K562 (cell line): ENCODE results near the gene KCNN3. TPM values are rescaled to one million over a fixed set of nuclear protein-coding genes. Genes with fewer than 3 reads are reported as not detected.
A peak's percentile ranks its signal among the peaks of the same experiment; 100 is the strongest.

Experiments
- ATAC-seq: fragments of 200-7000 bp; cut with Tn5 transposase; 3 replicates; pipeline ENCODE4 v1.9.1; 2020; ENCODE audit warnings: moderate library complexity
- BruUV-seq: library from RNA; stranded (reverse); fragments of 400-500 nt; replicated peaks from 2 replicates; lab custom pipeline; 2021; lab: Mats Ljungman, UMichigan
- CTCF ChIA-PET: fragments of 300-600 bp; formaldehyde crosslinking; extraction: SDS; loops from one replicate; lab custom pipeline; 2021; ENCODE audit warnings: low intra/inter-chr PET ratio; lab: Yijun Ruan, JAX
- POLR2A ChIA-PET: fragments of 300-600, 350-650 bp; sonication (Branson Sonifier 250); formaldehyde crosslinking; extraction: SDS; loops from one replicate; lab custom pipeline; 2021; ENCODE audit warnings: antibody characterized with exemption, inconsistent platforms; lab: Yijun Ruan, JAX
- DNase-seq, 4 experiments: peaks; one replicate each; pipeline versions ENCODE4 v3.0.0 to v3.0.0-alpha.2; 2011 to 2018; ENCODE audit warnings: low spot score in 3 of 4, mixed read lengths in 3 of 4; ENCODE audit errors: extremely low read depth in 1 of 4
- FAIRE-seq: peaks from 2 replicates; lab custom pipeline; 2011; peaks lifted over from hg19 to GRCh38; lab: Jason Lieb, UNC
- H2AFZ ChIP-seq: 2 replicates; pipeline ENCODE4 v1.6.0; 2011; ENCODE audit warnings: low read depth, low read length, control low read depth, inconsistent platforms
- H3K27ac ChIP-seq: fragments of 200-600 bp; 3 replicates; pipeline ENCODE4 v1.8.0; 2011; ENCODE audit warnings: low read depth, mild to moderate bottlenecking, control low read depth, inconsistent platforms, low read length, moderate library complexity, mixed read lengths; ENCODE audit errors: extremely low read depth
- H3K27me3 ChIP-seq, 2 experiments: fragments of 300-600 bp in 1 of 2; 2 replicates in 1 of 2; 3 replicates in 1 of 2; pipeline versions ENCODE4 v1.6.0 to v1.8.0; 2011; ENCODE audit warnings: inconsistent platforms in 2 of 2, low read length in 2 of 2, mild to moderate bottlenecking in 1 of 2, mixed read lengths in 1 of 2, moderate library complexity in 1 of 2; ENCODE audit not compliant: control insufficient read depth in 2 of 2, insufficient read depth in 2 of 2
- H3K36me3 ChIP-seq: fragments of 300-600 bp; 3 replicates; pipeline ENCODE4 v1.8.0; 2011; ENCODE audit warnings: mild to moderate bottlenecking, low read length, inconsistent platforms; ENCODE audit not compliant: control insufficient read depth, insufficient read depth
- H3K4me1 ChIP-seq, 2 experiments: fragments of 200-600 bp in 1 of 2; replicated peaks in 1 of 2; 2 replicates in 1 of 2; 3 replicates in 1 of 2; pipeline versions ENCODE4 v1.5.1 to v1.8.0; 2011; ENCODE audit warnings: inconsistent platforms in 2 of 2, low read length in 2 of 2, mild to moderate bottlenecking in 1 of 2, mixed read lengths in 1 of 2, moderate library complexity in 1 of 2; ENCODE audit not compliant: control insufficient read depth in 2 of 2, insufficient read depth in 2 of 2
- H3K4me2 ChIP-seq: 2 replicates; pipeline ENCODE4 v1.6.1; 2011; ENCODE audit warnings: low read length, control low read depth, inconsistent platforms, mixed read lengths; ENCODE audit not compliant: insufficient read depth
- H3K4me3 ChIP-seq: fragments of 200-600 bp; sonication (generic), shearing (Covaris generic); 2 replicates; pipeline ENCODE4 v1.5.1; 2016; ENCODE audit warnings: control low read depth, inconsistent platforms
- H3K79me2 ChIP-seq: fragments of 200-600 bp; 3 replicates; pipeline ENCODE4 v1.8.0; 2011; ENCODE audit warnings: low read length, inconsistent platforms; ENCODE audit not compliant: control insufficient read depth, insufficient read depth
- H3K9ac ChIP-seq, 2 experiments: 2 replicates each; pipeline versions ENCODE4 v1.6.0 to v1.6.1; 2011; ENCODE audit warnings: low read depth in 2 of 2, low read length in 2 of 2, control low read depth in 1 of 2, inconsistent platforms in 1 of 2, mild to moderate bottlenecking in 1 of 2, mixed read lengths in 1 of 2; ENCODE audit not compliant: insufficient read depth in 1 of 2
- H3K9me1 ChIP-seq: one replicate; pipeline ENCODE4 v1.6.0; 2011; ENCODE audit warnings: inconsistent platforms, mild to moderate bottlenecking, low read length, moderate library complexity; ENCODE audit not compliant: control insufficient read depth, insufficient read depth
- H3K9me3 ChIP-seq: replicated peaks from 2 replicates; pipeline ENCODE4 v1.5.1; 2011; ENCODE audit warnings: low read depth, low read length, inconsistent platforms; ENCODE audit not compliant: control insufficient read depth, insufficient read depth
- H4K20me1 ChIP-seq: replicated peaks from 2 replicates; pipeline ENCODE4 v1.6.1; 2011; ENCODE audit warnings: low read length, inconsistent platforms, mixed read lengths; ENCODE audit not compliant: control insufficient read depth, insufficient read depth
- ARID1B ChIP-seq: fragments of 450-650 bp; IDR thresholded peaks from 2 replicates; pipeline ENCODE4 v1.6.1; 2016; ENCODE audit warnings: antibody characterized with exemption, mild to moderate bottlenecking, inconsistent platforms
- BMI1 ChIP-seq: fragments of 150-350 bp; IDR thresholded peaks from 2 replicates; pipeline ENCODE4 v1.6.1; 2014; ENCODE audit warnings: low read length
- CXXC5 ChIP-seq: fragments of 250-450 bp; sonication (Bioruptor Pico); IDR thresholded peaks from 2 replicates; pipeline ENCODE4 v1.8.0; 2022; ENCODE audit warnings: inconsistent platforms, mild to moderate bottlenecking, moderate library complexity
- DPF2 ChIP-seq: fragments of 450-650 bp; IDR thresholded peaks from 2 replicates; pipeline ENCODE4 v1.6.1; 2016
- EGR1 ChIP-seq: fragments of 450-650 bp; conservative IDR thresholded peaks from 2 replicates; pipeline ENCODE4 v1.6.1; 2017; ENCODE audit warnings: mild to moderate bottlenecking
- ESRRA ChIP-seq: fragments of 450-650 bp; IDR thresholded peaks from 2 replicates; pipeline ENCODE4 v1.6.1; 2014; ENCODE audit warnings: low read depth, mild to moderate bottlenecking, moderate library complexity, borderline replicate concordance
- EZH2 ChIP-seq: IDR thresholded peaks from 2 replicates; pipeline ENCODE4 v1.6.1; 2012; ENCODE audit warnings: low read depth, mild to moderate bottlenecking, inconsistent platforms, low read length, borderline replicate concordance
- IFI16 ChIP-seq: fragments of 250-450 bp; sonication (Bioruptor Pico); IDR thresholded peaks from 2 replicates; pipeline ENCODE4 v2.1.2; 2022; ENCODE audit warnings: mild to moderate bottlenecking, inconsistent platforms
- KDM2B ChIP-seq: fragments of 250-450 bp; sonication (Bioruptor Pico); IDR thresholded peaks from 2 replicates; pipeline ENCODE4 v1.8.0; 2021; ENCODE audit warnings: mild to moderate bottlenecking, moderate library complexity
- KLF16 ChIP-seq: IDR thresholded peaks from 2 replicates; pipeline ENCODE4 v1.6.1; 2016; ENCODE audit warnings: antibody characterized with exemption
- MAFG ChIP-seq: fragments of 450-650 bp; conservative IDR thresholded peaks from 2 replicates; pipeline ENCODE4 v1.6.1; 2016; ENCODE audit warnings: missing genetic modification characterization, missing compliant biosample characterization
- MBD2 ChIP-seq: sonication (generic); IDR thresholded peaks from 2 replicates; pipeline ENCODE4 v1.6.1; 2016; ENCODE audit warnings: low read depth, borderline replicate concordance
- MCM2 ChIP-seq: fragments of 450-650 bp; IDR thresholded peaks from 2 replicates; pipeline ENCODE4 v1.6.1; 2017; ENCODE audit warnings: low read depth, mild to moderate bottlenecking
- MEIS2 ChIP-seq: fragments of 450-650 bp; IDR thresholded peaks from 2 replicates; pipeline ENCODE4 v1.6.1; 2014; ENCODE audit warnings: mild to moderate bottlenecking; ENCODE audit not compliant: partially characterized antibody
- PML ChIP-seq: IDR thresholded peaks from 2 replicates; pipeline ENCODE4 v1.6.1; 2012; ENCODE audit warnings: low read length, inconsistent platforms
- POLR2AphosphoS5 ChIP-seq: IDR thresholded peaks from 2 replicates; pipeline ENCODE4 v1.6.1; 2011; ENCODE audit warnings: mild to moderate bottlenecking, low read depth, low read length, moderate library complexity; ENCODE audit not compliant: control insufficient read depth, insufficient read depth
- RBBP5 ChIP-seq: fragments of 200-600 bp; sonication (generic); IDR thresholded peaks from 2 replicates; pipeline ENCODE4 v1.6.1; 2012; ENCODE audit warnings: borderline replicate concordance, mild to moderate bottlenecking, low read length, control low read depth, inconsistent platforms; ENCODE audit not compliant: insufficient read depth, poor library complexity, severe bottlenecking
- ZBTB33 ChIP-seq: sonication (generic); formaldehyde crosslinking; IDR thresholded peaks from 2 replicates; pipeline ENCODE4 v1.8.1; 2023; ENCODE audit warnings: mild to moderate bottlenecking, missing genetic modification reagents
- ZKSCAN8 ChIP-seq: fragments of 200-800 bp; sonication (Bioruptor generic); IDR thresholded peaks from 2 replicates; pipeline ENCODE4 v1.6.1; 2016; ENCODE audit warnings: missing genetic modification characterization, missing compliant biosample characterization
- ZNF165 ChIP-seq: fragments of 250-450 bp; sonication (Bioruptor Pico); IDR thresholded peaks from 2 replicates; pipeline ENCODE4 v1.4.0; 2020; ENCODE audit warnings: borderline replicate concordance
- ZNF23 ChIP-seq: fragments of 250-450 bp; sonication (Bioruptor Pico); IDR thresholded peaks from 2 replicates; pipeline ENCODE4 v1.4.0; 2020; ENCODE audit warnings: mild to moderate bottlenecking
- ZZZ3 ChIP-seq: fragments of 450-650 bp; IDR thresholded peaks from 2 replicates; pipeline ENCODE4 v1.6.1; 2016; ENCODE audit warnings: antibody characterized with exemption, mild to moderate bottlenecking, moderate library complexity
- WGBS: fragments of 100-300 bp; shearing (Covaris generic); methylation state at CpG from one replicate; pipeline ENCODE4 v1.1.6; 2016; ENCODE audit warnings: low coverage, mixed read lengths; ENCODE audit not compliant: insufficient coverage; ENCODE audit errors: missing lambda C conversion rate; 5-methylcytosine and 5-hydroxymethylcytosine counted together
- in situ Hi-C: fragments of 300-500 bp; cut with MboI; formaldehyde crosslinking; loops from 4 replicates; pipeline ENCODE4 v1.15.0; 2018; ENCODE audit warnings: inconsistent platforms, mixed read lengths
- intact Hi-C: fragments of 100-400 bp; cut with micrococcal nuclease; formaldehyde crosslinking; loops from 2 replicates; pipeline ENCODE4 v1.14.2; 2022
- polyA plus RNA-seq, 8 experiments: library from polyadenylated mRNA; depleted of rRNA in 4 of 8; stranded (reverse) in 5 of 8; unstranded in 3 of 8; fragments of >200 nt; fragmentation: Nextera tagmentation in 2 of 8; fragmentation: Illumina TruSeq in 1 of 8; extraction: Ambion mirVana in 2 of 8; extraction: Trizol in 1 of 8; gene quantifications; 2 replicates each; pipeline versions ENCODE4 v1.2.1 to v1.2.3, GENCODE V29; 2011 to 2014; ENCODE audit warnings: inconsistent platforms in 1 of 8, missing spikeins in 1 of 8
- total RNA-seq, 7 experiments: library from RNA; depleted of rRNA in 6 of 7; stranded (reverse); fragments of >200 nt in 6 of 7; fragmentation: Illumina TruSeq in 2 of 7; extraction: Trizol in 2 of 7; gene quantifications; 2 replicates each; pipeline versions ENCODE4 v1.2.1 to v1.2.3, GENCODE V29; 2011 to 2021; ENCODE audit warnings: low replicate concordance in 1 of 7
- TF ChIP-seq, protein P1 (sequence below): fragments of 450-650 bp; IDR thresholded peaks from 2 replicates; pipeline ENCODE4 v1.6.1; 2017; ENCODE audit warnings: antibody characterized with exemption

Gene KCNN3
- total and polyA plus RNA-seq, 9 of the 15 experiments (the other 6 are each of a cell fraction or from before 2014, with no cell fraction given): 0.02 to 0.03 TPM; not detected in 7

DNA sequence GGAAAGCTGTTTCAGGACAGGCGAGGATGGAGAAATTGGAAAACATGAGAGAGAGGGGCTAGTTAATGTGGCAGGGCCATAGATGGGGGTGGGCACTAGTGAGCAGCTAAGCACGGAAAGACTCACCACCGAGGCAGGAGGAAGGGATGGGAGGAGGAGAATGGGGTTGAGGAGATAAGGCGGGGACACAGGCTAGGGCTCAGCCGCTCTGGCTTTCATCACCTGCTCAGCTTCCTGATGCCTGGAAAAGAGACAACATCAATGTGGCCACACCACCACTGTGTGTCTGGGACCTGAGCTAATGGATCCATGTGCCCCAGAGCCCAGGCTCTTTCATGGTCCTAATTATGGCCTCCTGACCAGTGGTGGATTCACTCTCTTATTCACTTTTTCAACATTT is 38.9 kb upstream of the KCNN3 start:
- Histone ChIP-seq H3K9ac (no peak overlapping the region), H4K20me1 (no peaks in the 10 kb centered on the region), H3K27me3 (no peaks in the 10 kb centered on the region; a peak in 2 of 5 replicates), H3K79me2 (no peaks in the 10 kb centered on the region), H3K4me1 (no peaks in the 10 kb centered on the region; a peak in 2 of 5 replicates), H3K36me3 (no peaks in the 10 kb centered on the region), H3K27ac (no peak overlapping the region), H2AFZ (no peak overlapping the region), H3K4me2 (no peak overlapping the region; the same call in 1 of the 2 replicates), H3K9me1 (no peaks in the 10 kb centered on the region), H3K9me3 (peaks cover 4% of the 10 kb centered on the region), H3K4me3 (no peak overlapping the region)
- CTCF ChIA-PET: no interaction called here
- BruUV-seq: no TSS peak
- WGBS: 8% methylated on average over 5 of the region's 5 CpGs
- ATAC-seq (no peak), DNase-seq (no peak), FAIRE-seq (no peak)
- in situ Hi-C loops (no loop called here), intact Hi-C loops (no loop called here)
- TF ChIP-seq KDM2B (no peak), DPF2 (no peak), POLR2AphosphoS5 (no peak), ZKSCAN8 (no peak), MEIS2 (peak; percentile 38), MCM2 (no peak), RBBP5 (no peak), CXXC5 (no peak), KLF16 (no peak), ZZZ3 (no peak), ZNF23 (CRISPR knock-in tag) (no peak), ZNF165 (CRISPR knock-in tag) (no peak), ARID1B (0 out of 2 replicates have a peak, but pooled peaks have one; percentile 19), ZBTB33 (CRISPR knock-in tag) (no peak), IFI16 (CRISPR knock-in tag) (no peak), BMI1 (no peak), EGR1 (no peak), MAFG (tag) (no peak), ESRRA (0 out of 2 replicates have a peak, but pooled peaks have one; percentile 41), PML (no peak), EZH2 (no peak), MBD2 (no peak)
- TF ChIP-seq, protein P1, sequence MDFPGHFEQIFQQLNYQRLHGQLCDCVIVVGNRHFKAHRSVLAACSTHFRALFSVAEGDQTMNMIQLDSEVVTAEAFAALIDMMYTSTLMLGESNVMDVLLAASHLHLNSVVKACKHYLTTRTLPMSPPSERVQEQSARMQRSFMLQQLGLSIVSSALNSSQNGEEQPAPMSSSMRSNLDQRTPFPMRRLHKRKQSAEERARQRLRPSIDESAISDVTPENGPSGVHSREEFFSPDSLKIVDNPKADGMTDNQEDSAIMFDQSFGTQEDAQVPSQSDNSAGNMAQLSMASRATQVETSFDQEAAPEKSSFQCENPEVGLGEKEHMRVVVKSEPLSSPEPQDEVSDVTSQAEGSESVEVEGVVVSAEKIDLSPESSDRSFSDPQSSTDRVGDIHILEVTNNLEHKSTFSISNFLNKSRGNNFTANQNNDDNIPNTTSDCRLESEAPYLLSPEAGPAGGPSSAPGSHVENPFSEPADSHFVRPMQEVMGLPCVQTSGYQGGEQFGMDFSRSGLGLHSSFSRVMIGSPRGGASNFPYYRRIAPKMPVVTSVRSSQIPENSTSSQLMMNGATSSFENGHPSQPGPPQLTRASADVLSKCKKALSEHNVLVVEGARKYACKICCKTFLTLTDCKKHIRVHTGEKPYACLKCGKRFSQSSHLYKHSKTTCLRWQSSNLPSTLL: no peak
- POLR2A ChIA-PET: interaction anchor here (1.4 kb wide), 1 partner anchor 13 kb away, joined by 4 read pairs; no protein-coding TSS in a partner anchor
